Measurements from ENCODE around the gene SERPINA4. TPM values are rescaled to one million over a fixed set of nuclear protein-coding genes. Genes with fewer than 3 reads are reported as not detected.

The SERPINA4 gene
- total RNA-seq, 1 experiment from 2014 or later: 0.17 TPM

- ChIA-PET POLR2A (no interaction called here), RAD21 (ENCODE audit: low non-redundant PET in 1 of 2, low total read pairs in 2 of 2, uncharacterized antibody in 2 of 2, unreplicated experiment in 2 of 2) (no interaction called here), CTCF (interaction anchor here (0.7 kb wide), 1 partner anchor 109 kb away, joined by 3 read pairs; no protein-coding TSS in a partner anchor)
- Histone ChIP-seq H3K4me2 (ENCODE audit: low read length) (no peak overlapping the region), H3K4me1 (ENCODE audit: control insufficient read depth in 1 of 2, insufficient read depth in 2 of 2, low read length in 2 of 2) (peaks cover 0 to 14% of the 10 kb centered on the region in 2 experiments; a peak in 2 of 4 replicates), H3K79me2 (ENCODE audit: insufficient read depth, low read length) (no peaks in the 10 kb centered on the region), H3K27me3 (ENCODE audit: insufficient read depth, low read length) (no peaks in the 10 kb centered on the region), H3K4me3 (replicated peaks in 1 of 2; ENCODE audit: low read depth in 1 of 2, low read length in 2 of 2) (no peak overlapping the region), H2AFZ (ENCODE audit: low read depth, low read length, poor library complexity, severe bottlenecking) (no peak overlapping the region), H3K27ac (ENCODE audit: low read depth, low read length) (no peak overlapping the region), H3K9me3 (ENCODE audit: control insufficient read depth in 1 of 2, insufficient read depth in 1 of 2, low read depth in 1 of 2, low read length in 2 of 2) (no peaks in the 10 kb centered on the region), H3K9me2 (ENCODE audit: insufficient read depth) (no peaks in the 10 kb centered on the region), H3K36me3 (ENCODE audit: control insufficient read depth in 1 of 2, insufficient read depth in 2 of 2, low read length in 2 of 2) (no peaks in the 10 kb centered on the region), H4K20me1 (ENCODE audit: insufficient read depth) (no peaks in the 10 kb centered on the region), H3K9ac (ENCODE audit: low read length) (no peak overlapping the region)
- ATAC-seq: no peak
- no TSS peak for BruUV-seq (replicated peaks)
- DNase-seq (ENCODE audit: low read depth, low spot score): no peak
- intact Hi-C loops (cut with micrococcal nuclease): no loop called here
- TF ChIP-seq CEBPB (IDR thresholded peaks at IDR 0.05; ENCODE audit: low read depth) (no peak), RAD21 (IDR thresholded peaks at IDR 0.05; ENCODE audit: low read depth) (no peak), ATF3 (IDR thresholded peaks at IDR 0.05) (no peak), EGR1 (IDR thresholded peaks at IDR 0.05; ENCODE audit: low read depth) (no peak), JUND (IDR thresholded peaks at IDR 0.05) (no peak), EZH2phosphoT487 (IDR thresholded peaks at IDR 0.05; ENCODE audit: borderline replicate concordance) (no peak), EZH2 (IDR thresholded peaks at IDR 0.05) (no peak), SRF (IDR thresholded peaks at IDR 0.05; ENCODE audit: low read depth) (no peak)
- TF ChIP-seq, protein P1, sequence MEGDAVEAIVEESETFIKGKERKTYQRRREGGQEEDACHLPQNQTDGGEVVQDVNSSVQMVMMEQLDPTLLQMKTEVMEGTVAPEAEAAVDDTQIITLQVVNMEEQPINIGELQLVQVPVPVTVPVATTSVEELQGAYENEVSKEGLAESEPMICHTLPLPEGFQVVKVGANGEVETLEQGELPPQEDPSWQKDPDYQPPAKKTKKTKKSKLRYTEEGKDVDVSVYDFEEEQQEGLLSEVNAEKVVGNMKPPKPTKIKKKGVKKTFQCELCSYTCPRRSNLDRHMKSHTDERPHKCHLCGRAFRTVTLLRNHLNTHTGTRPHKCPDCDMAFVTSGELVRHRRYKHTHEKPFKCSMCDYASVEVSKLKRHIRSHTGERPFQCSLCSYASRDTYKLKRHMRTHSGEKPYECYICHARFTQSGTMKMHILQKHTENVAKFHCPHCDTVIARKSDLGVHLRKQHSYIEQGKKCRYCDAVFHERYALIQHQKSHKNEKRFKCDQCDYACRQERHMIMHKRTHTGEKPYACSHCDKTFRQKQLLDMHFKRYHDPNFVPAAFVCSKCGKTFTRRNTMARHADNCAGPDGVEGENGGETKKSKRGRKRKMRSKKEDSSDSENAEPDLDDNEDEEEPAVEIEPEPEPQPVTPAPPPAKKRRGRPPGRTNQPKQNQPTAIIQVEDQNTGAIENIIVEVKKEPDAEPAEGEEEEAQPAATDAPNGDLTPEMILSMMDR (IDR thresholded peaks at IDR 0.05 in 2 of 3, conservative IDR thresholded peaks at IDR 0.05 in 1 of 3; ENCODE audit: borderline replicate concordance in 1 of 3, insufficient read depth in 1 of 3, low read depth in 2 of 3, low read length in 2 of 3): no peak
Measured at GRCh38 chr14:94543449-94544124, 17.7 kb upstream of the SERPINA4 start.

Data from HCT116 (cell line).